AG09319 (cell line): Measurements from ENCODE around the gene DUOX1.
A peak's percentile ranks its signal among the peaks of the same experiment; 100 is the strongest.

Source experiments
- DNase-seq: peaks from one replicate; pipeline ENCODE4 v3.0.0-alpha.2; 2010; ENCODE audit warnings: low read depth; ENCODE audit errors: extremely low read depth
- CTCF ChIP-seq: IDR thresholded peaks from 2 replicates; pipeline ENCODE4 v1.5.1; 2011; ENCODE audit warnings: low read depth, mild to moderate bottlenecking, inconsistent platforms, low read length, moderate library complexity

The DUOX1 gene

GRCh38 chr15:45200001-45200798 lies 70.4 kb downstream of the DUOX1 start:
- peak; percentile 95 for DNase-seq
- no peak for TF ChIP-seq CTCF

GRCh38 chr15:45200799-45201556 lies 71.2 kb downstream of the DUOX1 start:
- peak; percentile 66 for DNase-seq
- TF ChIP-seq CTCF, result no peak

GRCh38 chr15:45201557-45201859 lies 71.7 kb downstream of the DUOX1 start:
- DNase-seq, result no peak
- no peak for TF ChIP-seq CTCF

GRCh38 chr15:45201869-45202268 lies 72.1 kb downstream of the DUOX1 start:
- TF ChIP-seq CTCF, result no peak
- no peak for DNase-seq

GRCh38 chr15:45203182-45203581 lies 73.4 kb downstream of the DUOX1 start:
- no peak for DNase-seq
- TF ChIP-seq CTCF, result no peak

GRCh38 chr15:45205192-45205591 lies 75.4 kb downstream of the DUOX1 start:
- TF ChIP-seq CTCF, result peak; percentile 72
- no peak for DNase-seq

- DNase-seq, result no peak
- no peak for TF ChIP-seq CTCF
These were observed 82.7 kb downstream of the DUOX1 start for GRCh38 chr15:45212493-45212892.
